NCI-H345 treated with DMSO at 0.1 percent for 48 hours (cell line): ENCODE results near the gene LRFN2.

Experiments used
- DNase-seq: peaks from one replicate; lab custom pipeline; 2025; ENCODE audit not compliant: unreplicated experiment; lab: John Stamatoyannopoulos, UW

Gene LRFN2

DNA sequence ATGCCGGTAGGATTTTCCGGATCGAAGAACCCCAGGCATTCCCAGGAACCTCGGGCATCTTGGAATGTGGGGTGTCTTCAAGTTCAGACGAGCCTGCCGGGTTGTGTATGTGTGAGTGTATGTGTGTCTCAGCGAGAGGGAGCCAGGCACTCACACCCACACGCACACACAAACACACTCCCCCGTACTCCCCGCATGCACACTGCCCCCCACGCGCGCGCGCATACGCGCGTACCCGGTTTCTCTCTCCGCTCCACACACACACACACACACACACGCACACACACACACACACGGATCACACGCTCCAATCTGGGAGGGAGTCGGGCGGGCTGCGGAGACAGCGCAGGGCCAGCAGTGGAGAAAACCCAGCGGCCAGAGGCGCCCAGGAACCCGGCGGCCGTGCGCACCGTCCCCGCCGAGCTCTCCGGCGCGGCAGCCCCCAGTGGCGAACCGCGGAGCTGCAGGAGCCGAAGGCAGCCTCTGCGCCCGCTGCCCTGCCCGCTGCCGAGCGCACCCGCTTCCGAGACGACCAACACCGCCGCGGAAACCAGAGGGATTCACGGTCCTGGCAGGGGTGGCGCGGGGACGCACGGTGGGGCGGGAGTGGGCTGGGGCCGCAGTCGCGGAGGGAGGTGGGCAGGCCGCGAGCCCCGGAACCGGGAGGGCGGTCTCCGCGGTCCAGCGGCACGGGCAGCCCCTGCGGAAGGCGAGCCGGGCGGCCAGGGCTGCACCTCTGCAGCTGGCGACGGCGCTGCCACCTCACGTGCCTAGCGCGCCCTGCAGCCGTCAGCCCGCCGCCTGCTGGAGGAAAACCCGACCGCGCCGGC is at the start of gene LRFN2:
TSS of gene LRFN2 (minus strand) at position 125 of the 830 bp plus-strand sequence.
- DNase-seq, result peak; percentile 54

DNA sequence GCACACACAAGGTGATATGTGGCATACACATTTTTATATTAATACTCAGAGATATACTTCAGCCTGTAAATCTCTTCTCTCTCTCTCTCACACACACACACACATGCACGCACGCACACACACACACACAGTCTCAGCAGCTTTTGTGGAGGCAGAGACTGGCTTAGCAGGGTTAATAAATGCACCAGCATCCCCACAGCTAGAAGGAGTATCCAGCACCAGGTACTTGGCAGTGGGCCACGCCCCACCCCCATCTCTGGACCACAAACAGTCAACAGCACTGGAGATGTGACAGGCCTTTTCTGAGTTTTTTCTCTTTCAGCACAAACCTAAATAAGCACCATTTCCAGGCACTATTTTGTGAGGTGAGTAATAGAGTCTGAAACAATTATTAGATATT is 47.3 kb upstream of the LRFN2 start:
- peak; percentile 80 for DNase-seq

DNA sequence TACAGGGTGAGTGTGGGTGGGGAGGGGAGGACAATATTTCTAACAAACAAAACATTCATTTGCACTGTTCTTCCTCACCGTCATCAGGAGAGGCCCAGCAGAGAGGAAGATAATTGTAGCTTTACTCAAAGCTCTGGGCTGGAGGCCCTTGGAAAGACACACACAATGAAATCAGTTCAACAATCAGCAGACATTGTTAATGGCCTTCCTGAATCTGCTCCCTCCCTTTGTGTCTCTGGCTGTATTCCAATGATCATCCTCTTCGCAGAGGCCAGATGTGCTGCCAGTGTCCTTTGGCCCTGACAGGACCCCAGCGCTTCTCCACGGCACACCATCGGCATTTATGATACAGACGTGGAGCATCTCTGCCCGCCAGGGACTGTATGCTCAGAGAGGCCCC is 44.6 kb upstream of the LRFN2 start:
- peak; percentile 60 for DNase-seq

DNA sequence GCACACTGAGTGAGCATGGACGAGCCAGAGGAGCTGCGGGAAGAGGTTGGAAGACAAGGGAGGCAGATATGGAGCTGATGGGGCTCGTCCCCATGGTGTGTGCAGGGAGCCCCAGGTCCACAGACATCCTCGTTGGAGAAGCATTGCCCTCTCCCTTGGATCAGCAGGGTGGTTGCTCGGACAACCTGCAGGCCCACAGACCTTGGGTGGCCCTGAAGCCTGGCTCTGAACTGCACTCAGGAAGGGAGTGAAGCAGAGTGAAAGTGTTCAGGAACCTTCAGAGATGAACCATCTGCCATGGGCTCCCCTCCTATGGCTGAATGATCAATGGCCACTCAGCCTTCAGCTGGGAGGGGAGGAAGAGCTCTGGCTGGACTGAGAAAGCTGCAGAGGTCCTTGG is 43.3 kb upstream of the LRFN2 start:
- no peak for DNase-seq

DNA sequence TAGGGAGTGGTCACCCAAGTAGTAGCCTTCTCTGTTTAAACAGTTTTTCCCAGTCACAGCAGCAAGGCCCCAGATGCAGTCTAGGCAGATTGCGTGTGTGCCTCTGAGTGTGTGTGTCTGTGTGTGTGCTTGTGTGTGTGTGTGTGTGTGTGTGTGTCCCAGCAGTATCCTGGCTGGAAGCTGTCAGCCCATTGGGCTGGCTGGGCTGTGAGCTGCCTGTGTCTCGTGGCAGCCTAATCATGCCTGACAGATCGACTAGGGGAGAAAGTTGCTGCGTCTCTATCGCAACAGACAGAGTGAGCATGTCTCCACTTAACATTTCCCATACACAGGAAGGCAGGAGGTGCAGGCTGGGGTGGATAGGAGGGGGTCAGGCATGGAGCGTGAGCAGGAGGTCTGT is 42.9 kb upstream of the LRFN2 start:
- no peak for DNase-seq

DNA sequence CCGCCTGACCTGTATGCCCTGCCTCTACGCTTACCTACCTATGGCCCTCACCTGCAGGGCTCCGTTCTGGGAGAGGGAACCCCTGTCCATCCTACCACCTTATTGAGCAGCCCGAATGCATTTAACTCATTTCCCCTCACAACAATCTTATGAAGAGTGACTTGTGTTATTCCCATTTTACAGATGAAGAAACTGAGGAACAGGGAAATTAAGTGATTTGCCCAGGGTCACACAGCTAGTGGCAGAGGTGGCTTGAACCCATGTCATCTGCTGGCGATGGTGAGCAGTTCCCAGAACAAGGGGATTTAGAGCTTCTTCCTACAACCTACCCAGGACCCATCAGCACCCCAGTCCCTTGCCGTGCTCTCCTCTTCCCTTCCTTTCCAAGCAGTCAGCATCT is 42.3 kb upstream of the LRFN2 start:
- no peak for DNase-seq

DNA sequence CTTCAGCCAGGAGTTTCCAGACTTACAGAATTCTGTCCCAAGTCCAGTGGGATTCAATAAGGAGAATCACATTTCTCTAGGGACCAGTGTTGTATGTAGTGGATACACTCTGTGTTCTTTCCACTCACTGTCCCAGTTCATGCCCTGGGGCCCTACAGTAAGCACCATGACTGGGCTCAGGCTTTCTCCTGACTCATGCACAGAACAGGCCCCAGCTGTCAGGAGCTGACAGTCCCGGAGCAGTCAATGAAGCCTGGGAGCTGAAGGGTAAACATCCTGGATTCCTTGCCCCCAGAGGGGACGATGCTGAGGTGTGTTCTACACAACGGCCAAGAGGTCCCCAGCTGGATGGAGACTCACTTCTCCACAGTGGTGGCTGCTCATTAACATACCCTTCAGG is 40.2 kb upstream of the LRFN2 start:
- no peak for DNase-seq

DNA sequence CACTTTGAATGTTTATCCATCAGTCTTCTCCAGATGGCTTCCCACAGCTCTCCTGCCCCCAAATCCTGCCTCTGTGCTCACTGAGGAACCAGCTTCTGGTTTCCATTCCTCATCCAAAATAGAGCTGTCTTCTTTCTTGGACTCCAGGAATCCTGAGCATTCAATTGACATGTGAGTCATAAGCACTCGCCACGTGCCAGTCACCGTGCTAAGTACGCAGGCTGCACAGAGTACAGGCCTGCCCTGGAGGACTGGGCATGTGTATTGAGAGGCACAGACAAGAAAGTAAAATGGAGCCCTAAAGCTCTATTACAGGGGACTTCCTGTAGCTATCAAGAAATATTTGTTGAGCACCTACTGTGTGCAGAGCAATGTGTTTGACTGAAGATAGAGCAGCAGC is 39.7 kb upstream of the LRFN2 start:
- DNase-seq, result no peak

DNA sequence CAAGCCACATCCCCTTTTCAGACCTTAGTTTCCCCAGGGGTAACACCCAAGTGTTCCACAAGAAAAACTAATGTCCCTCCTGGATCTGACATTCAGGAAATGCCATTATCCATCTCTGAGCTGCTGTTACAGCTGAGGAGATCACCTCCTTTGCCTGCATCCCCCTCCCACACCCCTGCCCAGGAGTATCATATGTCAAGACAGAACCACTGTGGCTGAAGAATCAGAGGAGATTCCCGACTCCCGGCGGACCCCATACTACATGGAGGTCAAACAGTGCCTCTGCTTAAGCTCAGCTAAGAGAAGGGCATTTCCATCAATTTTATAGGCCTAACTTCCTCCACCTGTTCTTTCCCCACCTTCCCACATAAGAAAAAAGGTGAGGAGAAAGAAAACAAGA is 36.8 kb upstream of the LRFN2 start:
- DNase-seq, result no peak

DNA sequence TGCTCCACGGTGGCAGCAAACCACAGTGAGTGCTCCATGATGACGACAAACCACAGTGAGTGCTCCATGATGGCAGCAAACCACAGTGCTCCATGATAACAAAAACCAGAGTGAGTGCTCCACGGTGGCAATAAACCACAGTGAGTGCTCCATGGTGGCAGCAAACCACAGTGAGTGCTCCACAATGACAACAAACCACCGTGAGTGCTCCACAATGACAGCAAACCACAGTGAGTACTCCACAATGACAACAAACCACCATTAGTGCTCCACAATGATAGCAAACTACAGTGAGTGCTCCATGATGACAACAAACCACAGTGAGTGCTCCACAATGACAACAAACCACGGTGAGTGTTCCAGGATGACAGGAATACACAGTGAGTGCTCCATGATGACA is 36.0 kb upstream of the LRFN2 start:
- no peak for DNase-seq

DNA sequence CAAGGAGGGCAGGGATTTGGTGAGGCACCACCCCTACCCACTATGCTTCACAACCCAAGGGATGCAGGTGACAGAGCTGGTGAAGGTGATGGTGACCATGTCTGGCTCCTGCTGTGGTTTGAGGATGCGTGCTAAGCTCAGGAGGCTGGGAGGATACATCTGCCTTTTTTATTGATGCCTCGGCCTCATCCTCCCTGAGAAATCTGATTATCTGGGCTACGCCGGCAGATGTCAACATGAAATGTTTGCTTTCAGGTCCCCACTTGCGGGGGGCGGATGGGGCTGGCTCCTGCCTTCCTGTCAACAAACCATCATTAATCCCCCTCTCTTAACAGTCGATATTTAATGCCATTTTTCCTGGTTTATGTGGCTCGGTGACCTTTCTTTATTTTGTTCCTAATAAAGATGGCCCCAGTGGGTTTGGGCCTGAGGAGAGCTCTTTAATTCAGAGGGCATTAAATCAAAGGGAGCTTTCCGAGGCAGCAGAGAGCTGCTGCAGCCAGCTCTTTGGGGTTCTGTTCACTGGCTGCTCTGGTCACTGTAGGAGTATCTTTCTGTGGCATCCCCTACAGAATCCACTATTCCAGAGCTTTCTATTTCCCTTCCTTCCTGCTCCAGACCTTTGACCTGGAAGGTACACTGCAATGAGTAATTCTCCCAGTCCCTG is 33.5 kb upstream of the LRFN2 start:
- no peak for DNase-seq

DNA sequence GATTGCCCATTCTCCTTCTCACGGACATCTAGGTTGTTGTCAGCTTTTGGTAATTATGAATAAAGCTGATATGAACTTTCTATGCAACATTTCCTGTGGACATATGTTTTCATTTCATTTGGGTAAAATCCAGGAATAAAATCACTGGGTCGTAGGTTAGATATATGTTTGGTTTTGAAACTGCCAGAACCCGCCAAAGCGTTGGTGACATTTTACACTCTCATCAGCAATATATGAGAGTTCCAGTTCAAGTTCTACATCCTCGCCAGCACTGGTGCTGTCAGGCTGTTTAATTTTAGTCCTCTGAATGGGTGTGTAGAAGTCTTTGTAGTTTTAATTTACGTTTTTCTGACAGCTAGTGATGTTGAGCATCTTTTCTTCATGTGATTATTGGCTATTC is 27.5 kb upstream of the LRFN2 start:
- DNase-seq, result no peak

DNA sequence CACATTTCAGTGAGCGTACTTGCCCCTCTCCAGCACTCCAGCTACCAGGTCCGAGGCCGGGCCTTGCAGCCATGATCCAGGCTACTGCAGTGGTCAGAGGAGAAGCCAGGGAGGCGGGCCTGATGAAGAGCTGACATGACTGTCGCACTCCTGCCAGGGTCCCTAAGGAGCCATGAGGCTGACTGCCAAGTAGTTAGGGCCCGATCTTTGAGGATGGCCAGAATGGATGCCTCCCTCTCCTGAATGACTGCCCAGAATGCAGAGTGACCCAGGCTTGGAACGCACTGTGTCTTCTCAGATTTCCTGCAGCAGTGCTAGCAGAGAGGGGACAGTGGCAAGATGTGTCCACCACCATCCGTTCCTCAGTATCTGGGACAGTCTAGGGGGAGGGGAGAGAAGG is 24.7 kb upstream of the LRFN2 start:
- no peak for DNase-seq

DNA sequence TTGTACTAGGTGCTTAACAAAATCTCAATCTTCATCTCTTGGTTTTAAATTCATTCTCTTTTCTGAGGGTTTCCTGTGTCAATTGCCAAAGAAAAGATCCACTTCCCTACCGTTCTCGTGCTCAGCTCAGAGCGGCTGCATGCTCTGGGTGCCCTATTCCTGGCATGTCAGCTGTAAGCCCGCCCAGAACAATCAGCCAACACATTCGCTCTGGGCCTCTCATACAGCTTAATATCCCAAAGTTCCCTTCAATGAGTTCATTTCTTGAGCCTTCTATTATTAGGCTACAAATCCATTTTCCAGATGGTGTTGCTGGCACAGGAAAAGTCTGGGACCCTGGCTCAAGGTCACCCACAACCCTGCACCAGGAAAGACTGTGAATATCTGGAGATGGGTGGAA is 24.3 kb upstream of the LRFN2 start:
- no peak for DNase-seq

DNA sequence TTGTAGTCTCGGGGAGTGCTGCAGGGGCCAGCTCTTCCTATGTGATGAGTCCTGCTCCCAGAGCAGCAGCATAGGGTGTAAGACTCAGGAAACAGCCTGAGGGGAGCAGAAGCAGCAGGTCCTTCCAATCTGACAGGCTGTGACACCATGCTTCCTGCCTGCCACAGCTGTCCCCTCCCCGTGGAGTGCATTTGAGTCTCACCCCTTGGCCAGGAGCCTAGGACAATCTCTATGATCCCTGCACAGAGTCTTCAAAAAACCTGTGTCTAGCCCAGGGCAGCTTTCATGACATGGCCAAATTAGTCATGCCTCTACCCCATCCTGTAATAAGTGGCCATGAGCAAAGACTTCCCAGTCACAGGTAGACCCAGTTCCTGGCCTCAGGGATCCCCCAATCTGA is 23.1 kb upstream of the LRFN2 start:
- no peak for DNase-seq

DNA sequence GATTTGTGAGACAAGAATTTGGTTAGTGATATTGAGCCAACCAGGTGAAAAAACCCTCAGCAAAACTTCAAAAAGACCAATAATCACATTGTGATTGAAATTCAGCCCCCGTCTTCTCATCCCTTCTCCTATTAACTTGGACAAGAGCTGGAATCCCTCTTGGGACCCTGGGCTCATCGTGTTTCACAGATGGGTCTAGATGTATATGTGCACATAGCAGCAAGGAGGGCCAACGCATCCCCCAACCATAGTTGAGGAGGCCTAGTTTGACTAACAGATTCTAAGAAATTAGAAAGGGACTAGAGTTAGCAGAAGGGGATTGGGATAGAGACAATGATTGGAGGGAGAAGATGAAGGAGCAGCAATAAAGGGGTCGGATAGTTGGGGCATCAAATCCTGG is 19.8 kb upstream of the LRFN2 start:
- DNase-seq, result no peak

DNA sequence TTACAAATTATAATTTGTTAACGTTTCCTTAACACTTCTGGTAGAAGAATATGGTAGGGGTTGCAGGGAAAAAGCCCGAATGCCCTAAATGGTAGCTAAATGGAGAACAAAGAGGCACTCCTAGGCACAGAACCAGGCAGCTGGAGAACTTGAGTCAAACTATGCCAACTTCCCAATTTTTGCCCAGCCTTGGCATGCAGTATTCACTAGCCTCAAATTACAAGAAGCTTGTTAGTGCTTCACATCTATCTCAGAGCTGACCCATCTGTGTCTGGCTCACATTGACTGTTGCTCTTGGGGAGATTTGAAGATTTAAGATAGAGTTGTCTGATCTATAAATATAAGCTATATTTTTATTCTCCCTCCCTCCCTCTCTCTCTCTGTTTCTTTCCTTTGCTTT is 19.4 kb upstream of the LRFN2 start:
- no peak for DNase-seq

DNA sequence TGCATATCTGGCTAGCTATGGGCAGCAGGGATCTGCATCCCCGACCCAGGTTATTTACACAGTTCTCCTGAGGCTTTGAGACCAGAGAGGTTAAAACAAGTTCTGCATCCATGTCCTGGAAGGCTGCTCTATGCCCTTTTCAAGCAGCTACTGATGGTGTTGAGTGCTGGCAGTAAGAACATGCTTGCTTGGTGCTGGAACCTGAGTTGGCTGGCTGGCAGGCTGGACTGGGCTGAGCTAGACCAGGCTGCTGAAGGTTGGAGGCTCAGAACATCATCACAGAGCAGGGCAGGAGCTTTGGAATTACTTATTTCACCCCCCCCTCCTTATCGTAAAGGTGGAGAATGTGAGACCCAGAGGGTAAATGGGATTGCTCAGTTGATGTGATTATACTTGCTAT is 16.9 kb upstream of the LRFN2 start:
- no peak for DNase-seq

DNA sequence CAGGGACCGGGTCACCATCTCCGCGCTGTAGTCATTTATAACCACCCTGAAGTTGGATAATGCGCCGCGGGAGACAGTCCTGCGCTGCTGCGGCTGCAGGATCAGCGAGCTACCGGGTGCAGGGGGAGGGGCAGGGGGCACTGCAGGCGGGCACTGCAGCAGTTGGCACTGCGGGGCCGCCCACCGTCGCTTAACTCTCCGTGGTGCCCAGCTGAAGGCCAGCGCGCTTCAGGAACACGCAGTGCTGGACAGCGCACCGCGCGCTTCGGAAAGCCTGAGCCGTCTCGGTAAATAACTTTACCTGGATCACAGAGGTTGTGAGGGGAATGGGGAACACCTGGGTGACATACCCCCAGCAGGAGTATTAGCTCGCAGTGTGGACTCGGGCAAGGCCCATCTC is 12.4 kb upstream of the LRFN2 start:
- no peak for DNase-seq

DNA sequence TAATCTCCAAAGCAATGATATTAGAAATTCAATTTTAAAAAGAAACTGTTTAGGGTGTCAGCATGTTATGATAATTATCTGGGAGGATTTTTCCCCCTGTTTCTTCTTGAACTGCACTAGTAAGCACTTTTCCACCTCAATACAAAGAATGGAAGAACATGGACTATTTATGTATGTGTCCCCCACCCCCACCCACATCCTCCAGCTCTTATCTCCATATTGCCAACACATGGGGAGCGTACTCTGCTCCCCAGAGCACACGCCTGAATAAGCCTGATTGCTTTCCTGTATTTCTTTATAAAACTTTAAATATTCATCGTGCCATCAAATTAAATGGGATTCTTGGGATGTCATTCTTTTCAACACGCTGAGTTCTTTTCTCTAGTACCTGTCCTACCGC is 11.4 kb upstream of the LRFN2 start:
- no peak for DNase-seq

DNA sequence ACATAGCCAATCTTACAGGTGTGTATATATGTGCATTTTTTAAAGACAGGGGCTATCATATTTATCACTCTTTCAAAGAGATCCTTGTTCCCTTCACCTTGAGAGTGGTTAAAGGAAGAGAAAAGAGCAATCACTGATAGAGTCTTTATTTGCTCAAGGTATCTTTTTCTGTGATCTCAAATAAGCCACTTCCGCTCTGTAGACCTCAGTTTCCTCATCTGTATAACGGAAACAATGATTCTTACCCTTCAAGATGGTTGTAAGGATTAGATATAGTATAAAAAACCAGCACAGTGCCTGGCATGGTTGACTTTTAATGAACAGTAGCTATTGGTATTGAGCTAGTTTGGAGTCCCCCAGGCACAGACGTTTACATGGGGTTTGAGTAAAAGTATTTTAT is 10.1 kb upstream of the LRFN2 start:
- no peak for DNase-seq

DNA sequence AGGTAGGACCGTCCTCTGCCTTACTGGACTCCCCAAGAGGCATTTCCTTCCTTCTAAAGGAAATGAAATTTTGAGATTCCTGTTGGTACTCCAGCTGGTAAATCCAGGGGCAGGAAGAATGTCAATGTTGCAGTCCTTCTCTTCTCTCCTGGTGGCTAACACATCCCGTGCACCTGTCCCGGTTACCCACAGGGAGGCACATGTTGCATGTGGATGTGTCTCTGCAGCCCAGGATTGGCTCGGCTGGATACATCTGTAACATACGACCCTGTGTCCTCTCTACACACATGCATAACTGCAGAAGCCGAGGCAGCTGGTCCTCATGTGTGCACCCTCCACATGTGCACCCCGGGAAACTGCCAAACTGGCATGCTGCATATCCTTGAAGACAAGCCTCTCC is 1.3 kb upstream of the LRFN2 start:
- DNase-seq, result peak; percentile 16

DNA sequence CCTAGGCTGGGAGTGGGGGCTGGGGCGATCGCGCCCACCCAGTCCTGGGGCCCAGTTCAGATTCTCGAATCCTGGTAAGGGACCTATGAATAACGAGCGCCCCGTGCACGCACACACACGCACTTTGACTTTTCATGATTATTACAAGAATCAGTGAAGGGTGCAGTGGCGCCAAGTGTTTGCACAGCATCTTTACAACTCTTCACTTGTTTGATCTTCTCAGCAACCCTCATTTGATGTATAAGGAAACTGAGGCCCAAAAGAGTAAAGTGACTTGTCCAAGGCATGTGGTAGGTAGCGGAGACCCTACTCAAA is 863 bp upstream of the LRFN2 start:
- DNase-seq, result no peak
